HCT116 (cell line): ENCODE data around the gene SYNDIG1. TPM values are rescaled to one million over a fixed set of nuclear protein-coding genes. Genes with fewer than 3 reads are reported as not detected.

Experiments used
- ATAC-seq: fragments of 200-7000 bp; cut with Tn5 transposase; 2 replicates; pipeline ENCODE4 v1.9.1; 2020; ENCODE audit warnings: mild to moderate bottlenecking, moderate library complexity
- BruUV-seq: library from RNA; stranded (reverse); fragments of 400-500 nt; replicated peaks from 2 replicates; lab custom pipeline; 2021; lab: Mats Ljungman, UMichigan
- CTCF ChIA-PET: fragments of 300-600 bp; sonication (Branson Sonifier 250); formaldehyde crosslinking; loops from one replicate; lab custom pipeline; 2021; ENCODE audit warnings: antibody characterized with exemption; lab: Charles Lee
- POLR2A ChIA-PET: fragments of 300-600, 350-600 bp; sonication (Branson Sonifier 250); formaldehyde crosslinking; loops from one replicate; lab custom pipeline; 2021; ENCODE audit warnings: antibody characterized with exemption; lab: Charles Lee
- RAD21 ChIA-PET, 2 experiments: fragments of 300-600 bp; sonication (Branson Sonifier 250); formaldehyde crosslinking; loops; one replicate each; lab custom pipeline; 2023; ENCODE audit warnings: low total read pairs in 2 of 2; ENCODE audit not compliant: uncharacterized antibody in 2 of 2, unreplicated experiment in 2 of 2, low non-redundant PET in 1 of 2; lab: Charles Lee
- DNase-seq: peaks from one replicate; pipeline ENCODE4 v3.0.0-alpha.2; 2010; ENCODE audit warnings: low read depth, low spot score
- H2AFZ ChIP-seq: fragments of 200-600 bp; shearing (Covaris generic), sonication (generic); 2 replicates; pipeline ENCODE4 v1.6.1; 2017; ENCODE audit warnings: low read depth, mixed run types, mixed read lengths, antibody characterized with exemption, low read length; ENCODE audit not compliant: poor library complexity, severe bottlenecking
- H3K27ac ChIP-seq: 2 replicates; pipeline ENCODE4 v1.5.1; 2012; ENCODE audit warnings: low read depth, low read length
- H3K27me3 ChIP-seq: fragments of 200-600 bp; sonication (generic); 2 replicates; pipeline ENCODE4 v1.6.1; 2016; ENCODE audit warnings: mixed run types, low read length, mixed read lengths; ENCODE audit not compliant: insufficient read depth
- H3K36me3 ChIP-seq, 2 experiments: fragments of 200-500 bp in 1 of 2; fragments of 200-600 bp in 1 of 2; sonication (Bioruptor generic) in 1 of 2; sonication (generic) in 1 of 2; 2 replicates each; pipeline versions ENCODE4 v1.5.1 to v1.6.1; 2014 to 2016; ENCODE audit warnings: low read length in 2 of 2, inconsistent platforms in 1 of 2, mixed read lengths in 1 of 2, mixed run types in 1 of 2; ENCODE audit not compliant: insufficient read depth in 2 of 2, control insufficient read depth in 1 of 2
- H3K4me1 ChIP-seq, 2 experiments: fragments of 200-600 bp in 1 of 2; sonication (generic) in 1 of 2; 2 replicates each; pipeline versions ENCODE4 v1.5.1 to v1.6.1; 2012 to 2017; ENCODE audit warnings: low read length in 2 of 2, inconsistent platforms in 1 of 2, mild to moderate bottlenecking in 1 of 2, mixed read lengths in 1 of 2, mixed run types in 1 of 2, moderate library complexity in 1 of 2; ENCODE audit not compliant: insufficient read depth in 2 of 2, control insufficient read depth in 1 of 2
- H3K4me2 ChIP-seq: fragments of 200-600 bp; sonication (generic); 2 replicates; pipeline ENCODE4 v1.6.1; 2017; ENCODE audit warnings: mixed run types, low read length, mixed read lengths
- H3K4me3 ChIP-seq, 2 experiments: fragments of 200-600 bp in 1 of 2; sonication (generic) in 1 of 2; replicated peaks in 1 of 2; 2 replicates each; pipeline ENCODE4 v1.5.1; 2011 to 2016; ENCODE audit warnings: low read length in 2 of 2, control low read depth in 1 of 2, low read depth in 1 of 2, mild to moderate bottlenecking in 1 of 2, mixed read lengths in 1 of 2, mixed run types in 1 of 2
- H3K79me2 ChIP-seq: fragments of 200-600 bp; sonication (generic); 2 replicates; pipeline ENCODE4 v1.6.1; 2017; ENCODE audit warnings: mild to moderate bottlenecking, mixed run types, low read length, moderate library complexity, mixed read lengths; ENCODE audit not compliant: insufficient read depth
- H3K9ac ChIP-seq: fragments of 200-600 bp; sonication (generic); 2 replicates; pipeline ENCODE4 v1.6.1; 2016; ENCODE audit warnings: low read length, mixed read lengths
- H3K9me2 ChIP-seq: fragments of 200-600 bp; sonication (generic), shearing (Covaris generic); 2 replicates; pipeline ENCODE4 v1.6.1; 2017; ENCODE audit warnings: mixed run types, mild to moderate bottlenecking, moderate library complexity; ENCODE audit not compliant: insufficient read depth
- H3K9me3 ChIP-seq, 2 experiments: fragments of 200-500 bp in 1 of 2; fragments of 200-600 bp in 1 of 2; sonication (Bioruptor generic) in 1 of 2; sonication (generic) in 1 of 2; 2 replicates each; pipeline ENCODE4 v1.6.1; 2014 to 2017; ENCODE audit warnings: low read length in 2 of 2, mixed read lengths in 2 of 2, inconsistent platforms in 1 of 2, low read depth in 1 of 2, mild to moderate bottlenecking in 1 of 2, mixed run types in 1 of 2, moderate library complexity in 1 of 2; ENCODE audit not compliant: control insufficient read depth in 1 of 2, insufficient read depth in 1 of 2
- H4K20me1 ChIP-seq: fragments of 200-600 bp; sonication (generic), shearing (Covaris generic); 2 replicates; pipeline ENCODE4 v1.6.1; 2017; ENCODE audit warnings: mixed run types, mild to moderate bottlenecking, moderate library complexity; ENCODE audit not compliant: insufficient read depth
- ELF1 ChIP-seq: IDR thresholded peaks from 2 replicates; pipeline ENCODE4 v1.6.1; 2012; ENCODE audit warnings: low read depth, borderline replicate concordance
- EZH2 ChIP-seq: fragments of 200-600 bp; sonication (generic); IDR thresholded peaks from 2 replicates; pipeline ENCODE4 v1.6.1; 2017; ENCODE audit warnings: antibody characterized with exemption, mixed run types
- POLR2A ChIP-seq: IDR thresholded peaks from 2 replicates; pipeline ENCODE4 v1.7.0; 2011; ENCODE audit warnings: borderline replicate concordance; ENCODE audit not compliant: insufficient read depth, insufficient read length; ENCODE audit errors: extremely low read depth
- SIN3A ChIP-seq: IDR thresholded peaks from 2 replicates; pipeline ENCODE4 v1.6.1; 2012; ENCODE audit warnings: low read depth
- TCF7L2 ChIP-seq: IDR thresholded peaks from 2 replicates; pipeline ENCODE4 v1.7.0; 2011; ENCODE audit warnings: borderline replicate concordance, inconsistent platforms; ENCODE audit not compliant: insufficient read depth, insufficient read length; ENCODE audit errors: extremely low read depth
- YY1 ChIP-seq: IDR thresholded peaks from 2 replicates; pipeline ENCODE4 v1.6.1; 2011; ENCODE audit warnings: low read length, low read depth, moderate library complexity, mild to moderate bottlenecking; ENCODE audit not compliant: insufficient replicate concordance; ENCODE audit errors: extremely low read depth
- ZBTB33 ChIP-seq: IDR thresholded peaks from 2 replicates; pipeline ENCODE4 v1.6.1; 2011; ENCODE audit warnings: mild to moderate bottlenecking, low read length, moderate library complexity; ENCODE audit not compliant: insufficient replicate concordance; ENCODE audit errors: extremely low read depth
- intact Hi-C: fragments of 100-400 bp; cut with micrococcal nuclease; formaldehyde crosslinking; loops from 2 replicates; pipeline ENCODE4 v1.10.0; 2022
- total RNA-seq: library from RNA; stranded (reverse); gene quantifications from one replicate; pipeline ENCODE4 v1.2.1, GENCODE V29; 2021; ENCODE audit not compliant: unreplicated experiment

SYNDIG1 gene
- total RNA-seq, 1 experiment from 2014 or later: not detected

GRCh38 chr20:24684956-24685691 is 215.7 kb downstream of the SYNDIG1 start (continued):
- TF ChIP-seq ELF1 (no peak), YY1 (no peak)

- Histone ChIP-seq H3K27ac (no peak overlapping the region), H3K36me3 (no peaks in the 10 kb centered on the region), H3K4me2 (no peak overlapping the region), H3K79me2 (no peaks in the 10 kb centered on the region), H3K4me3 (no peak overlapping the region), H4K20me1 (no peaks in the 10 kb centered on the region), H3K9me3 (peaks cover 0 to 6% of the 10 kb centered on the region in 2 experiments; a peak in 2 of 4 replicates), H3K9me2 (no peaks in the 10 kb centered on the region), H3K27me3 (peaks cover 3% of the 10 kb centered on the region; the same call in 1 of the 2 replicates), H3K4me1 (no peaks in the 10 kb centered on the region), H3K9ac (no peak overlapping the region), H2AFZ (no peak overlapping the region)
- CTCF ChIA-PET: no interaction called here
- TF ChIP-seq POLR2A (no peak), ELF1 (no peak), EZH2 (no peak), SIN3A (no peak), TCF7L2 (no peak), ZBTB33 (no peak)
- no peak for ATAC-seq
- BruUV-seq: no TSS peak
- DNase-seq: no peak
- POLR2A ChIA-PET: no interaction called here
- intact Hi-C loops: loop anchor here (5.0 kb wide), 1 partner anchor 403 kb away; no protein-coding TSS in a partner anchor
- RAD21 ChIA-PET: no interaction called here
These were observed 216.3 kb downstream of the SYNDIG1 start for GRCh38 chr20:24685736-24686135.
